Pancreas (tissue), 10 donors: ENCODE measurements around the gene NRIP2. TPM values are rescaled to one million over a fixed set of nuclear protein-coding genes. Genes with fewer than 3 reads are reported as not detected.

Experiments
- ATAC-seq, 4 donors: fragments of 200-7000 bp; cut with Tn5 transposase; one replicate each; pipeline versions ENCODE4 v1.8.0 to v1.9.1; 2020; ENCODE audit warnings: mild to moderate bottlenecking in 4 of 4, moderate library complexity in 4 of 4
- DNase-seq, 6 donors: peaks; one replicate each; pipeline ENCODE4 v3.0.0-alpha.2; 2020
- FAIRE-seq: peaks from 2 replicates; lab custom pipeline; 2012; peaks lifted over from hg19 to GRCh38; lab: Jason Lieb, UNC
- H3K27ac ChIP-seq, 4 donors: fragments of 200-600 bp; sonication (generic); 1 replicate in 3 of 4; 2 replicates in 1 of 4; pipeline versions ENCODE4 v1.5.0 to v1.8.0; 2020
- H3K27me3 ChIP-seq, 4 donors: fragments of 200-600 bp; one replicate each; pipeline ENCODE4 v1.8.0; 2021
- H3K36me3 ChIP-seq, 3 donors: fragments of 200-600 bp; sonication (generic) in 1 of 3; one replicate each; pipeline versions ENCODE4 v1.5.0 to v1.8.0; 2020 to 2021
- H3K4me1 ChIP-seq, 3 donors: fragments of 200-600 bp; one replicate each; pipeline ENCODE4 v1.8.0; 2021
- H3K4me3 ChIP-seq, 4 donors: fragments of 200-600 bp; sonication (generic) in 2 of 4; one replicate each; pipeline versions ENCODE4 v1.5.0 to v1.8.0; 2020 to 2021
- H3K9me3 ChIP-seq, 4 donors: fragments of 200-600 bp; one replicate each; pipeline ENCODE4 v1.8.0; 2021
- CTCF ChIP-seq, 4 donors: fragments of 200-600 bp; sonication (generic) in 3 of 4; IDR thresholded peaks; one replicate each; pipeline versions ENCODE4 v1.5.0 to v1.8.0; 2021; ENCODE audit warnings: antibody characterized with exemption in 4 of 4
- WGBS, 2 donors: extraction: QIAGEN DNeasy Blood & Tissue Kit; methylation state at CpG; one replicate each; pipeline ENCODE4 v1.1.7; 2013; 5-methylcytosine and 5-hydroxymethylcytosine counted together
- intact Hi-C, 3 donors: fragments of 100-400 bp; cut with DNase I; formaldehyde crosslinking; loops; one replicate each; pipeline versions ENCODE4 v1.11.1 to v1.14.2; 2022
- polyA plus RNA-seq, 2 donors: library from polyadenylated mRNA; stranded (reverse); fragments of 200-250 nt; gene quantifications; one replicate each; pipeline ENCODE4 v1.2.3, GENCODE V29; 2013
- total RNA-seq, 6 donors: library from RNA; stranded (reverse); fragmentation: NEBNext Ultra II Directional in 4 of 6; extraction: Animal tissue kit (Norgen Biotek cat#: 25700) in 4 of 6; gene quantifications; one replicate each; pipeline versions ENCODE4 v1.2.1 to v1.2.4, GENCODE V29; 2021 to 2023
- donor health status: healthy with polysubstance abuse.
- donor health status: DM: no; HTN: no; CAD: no; lungs with moderate emphysema.
- donor health status: DM: no; HTN: no; CAD: no.
- donor health status: control.
- donor health status: control.
- donor health status: Bipolar disorder and iron deficiency.
- donor health status: DM: yes; HTN: yes; CAD: no.
- donor health status: DM: no; HTN: no; CAD: no.
- donor health status: DM: no; HTN: no; CAD: no.
- donor health status: DM: yes; HTN: yes; CAD: no.

NRIP2 gene
- total and polyA plus RNA-seq, 8 donors: 0.13 to 1.2 (median 0.56) TPM

DNA sequence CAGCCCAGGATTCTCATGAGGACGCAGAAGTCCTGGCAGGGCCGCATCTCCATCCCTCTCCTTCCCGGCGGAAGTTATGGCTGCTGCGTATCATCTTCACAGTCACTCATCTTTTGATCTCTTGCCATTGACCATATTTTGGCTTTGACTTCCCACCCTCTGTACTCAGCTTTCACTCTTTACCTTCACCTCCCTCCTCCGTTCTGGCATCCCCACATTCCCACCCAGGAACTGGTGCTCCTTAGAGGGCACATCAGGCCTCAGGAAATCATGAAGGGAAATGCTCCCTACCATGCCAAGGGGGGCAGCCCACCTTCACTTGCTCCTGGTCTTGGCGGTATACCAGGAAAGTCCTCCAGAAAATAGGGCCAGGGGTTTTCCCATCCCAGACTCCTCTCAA, 20.7 kb upstream of the NRIP2 start:
- no peak for TF ChIP-seq CTCF (IDR thresholded peaks at IDR 0.05)
- Histone ChIP-seq H3K27me3 (no peaks in the 10 kb centered on the region), H3K36me3 (no peaks in the 10 kb centered on the region), H3K4me3 (no peak overlapping the region), H3K9me3 (no peaks in the 10 kb centered on the region), H3K27ac (peak overlapping the region in 1 of 4 donors; percentile 5), H3K4me1 (peaks cover 4 to 7% (median 5%) of the 10 kb centered on the region in 3 donors)
- DNase-seq (peak in 1 of 6 donors; percentile 25), ATAC-seq (no peak), FAIRE-seq (no peak)
- WGBS, 2 donors: 89 to 94% methylated on average over 7 of the region's 7 CpGs
- intact Hi-C loops: loop anchor here in 1 of 3 donors (10.0 kb wide), 2 partner anchors 89 to 179 kb away; no protein-coding TSS in a partner anchor

DNA sequence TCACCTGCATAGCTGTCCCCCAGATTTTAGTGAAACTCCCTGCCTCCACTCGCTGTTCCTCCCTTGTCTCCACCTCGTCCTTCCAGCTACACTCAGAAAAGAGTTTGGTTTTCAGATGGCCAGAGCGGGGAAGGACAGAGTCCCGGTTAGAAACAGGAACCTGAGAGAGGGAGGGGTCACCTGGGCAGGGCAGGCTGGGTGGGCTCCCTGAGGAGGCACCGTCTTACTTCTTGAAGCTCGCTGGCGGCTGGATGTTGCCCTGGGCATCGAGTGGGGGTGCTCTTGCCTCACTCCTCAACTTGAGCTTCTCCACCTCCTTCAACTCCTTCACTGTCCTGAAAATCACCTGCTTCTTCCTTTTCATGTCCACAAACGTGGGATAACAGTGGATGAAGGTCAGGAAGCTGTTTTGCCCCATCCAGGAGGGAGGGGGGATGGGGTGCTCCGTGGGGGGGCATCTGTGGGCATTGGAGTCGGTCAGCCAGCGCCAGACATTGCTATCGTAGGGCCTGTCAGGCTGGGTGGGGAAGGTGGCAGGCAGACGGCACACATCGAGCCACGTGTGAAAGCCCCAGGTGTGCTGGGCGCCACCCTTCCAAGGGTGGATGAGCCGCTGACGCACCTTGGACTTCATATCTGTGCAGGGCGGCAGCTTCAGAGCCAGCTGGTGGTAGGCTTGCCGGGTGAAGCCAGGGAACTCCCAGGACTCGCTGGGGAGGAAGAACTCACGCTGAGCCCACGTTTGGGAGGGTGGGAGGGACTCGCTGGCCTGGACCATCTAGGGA, 20.0 kb upstream of the NRIP2 start:
- ATAC-seq: peak; percentile 87 to 89 (median 88)
- H3K27me3 ChIP-seq: no peaks in the 10 kb centered on the region
- intact Hi-C loops: loop anchor here in 1 of 3 donors (10.0 kb wide), 2 partner anchors 90 to 180 kb away; no protein-coding TSS in a partner anchor
- no peaks in the 10 kb centered on the region for H3K9me3 ChIP-seq
- 55 to 56% methylated on average over 25 of the region's 25 CpGs for WGBS, 2 donors
- H3K36me3 ChIP-seq: no peaks in the 10 kb centered on the region
- no peak for TF ChIP-seq CTCF (IDR thresholded peaks at IDR 0.05)
- H3K4me1 ChIP-seq: peaks cover 4 to 7% (median 5%) of the 10 kb centered on the region in 3 donors
- peak; percentile 61 to 92 (median 80) for DNase-seq
- peak overlapping the region in 1 of 4 donors; percentile 22 for H3K27ac ChIP-seq
- no peak overlapping the region for H3K4me3 ChIP-seq
- no peak for FAIRE-seq

DNA sequence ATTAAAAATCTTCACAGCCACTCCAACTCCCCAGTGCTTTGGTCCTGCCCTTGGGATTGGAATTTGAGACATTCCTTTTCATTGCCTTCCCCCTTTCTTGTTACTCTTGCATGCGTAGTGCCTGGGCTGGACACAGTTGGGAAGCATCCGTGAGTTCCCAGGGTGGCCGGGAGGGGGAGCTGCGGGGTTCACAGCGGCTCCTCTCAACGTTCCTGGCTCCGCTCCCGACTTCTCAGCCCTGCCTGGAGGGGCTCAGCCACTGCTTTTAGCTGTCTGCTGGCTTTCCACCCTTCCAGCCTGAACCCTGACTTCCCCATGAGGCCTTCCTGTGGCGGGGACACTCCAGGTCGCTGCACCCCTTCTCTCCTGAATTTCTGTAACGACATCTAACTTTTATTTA, 18.8 kb upstream of the NRIP2 start:
- peaks cover 4 to 7% (median 5%) of the 10 kb centered on the region in 3 donors for H3K4me1 ChIP-seq
- TF ChIP-seq CTCF (IDR thresholded peaks at IDR 0.05): peak; percentile 69 to 85 (median 82)
- WGBS, 2 donors: 18 to 21% methylated on average over 11 of the region's 11 CpGs
- H3K27me3 ChIP-seq: no peaks in the 10 kb centered on the region
- no peaks in the 10 kb centered on the region for H3K36me3 ChIP-seq
- no peaks in the 10 kb centered on the region for H3K9me3 ChIP-seq
- FAIRE-seq: no peak
- peak; percentile 72 to 91 (median 86) for ATAC-seq
- DNase-seq: peak; percentile 69 to 92 (median 86)
- no peak overlapping the region for H3K27ac ChIP-seq
- no peak overlapping the region for H3K4me3 ChIP-seq
- intact Hi-C loops: loop anchor here in 1 of 3 donors (10.0 kb wide), 2 partner anchors 91 to 181 kb away; no protein-coding TSS in a partner anchor

- TF ChIP-seq CTCF (IDR thresholded peaks at IDR 0.05): no peak
- ATAC-seq (no peak), DNase-seq (no peak), FAIRE-seq (no peak)
- peaks cover 4 to 7% (median 5%) of the 10 kb centered on the region in 3 donors for H3K4me1 ChIP-seq
- intact Hi-C loops: loop anchor here in 1 of 3 donors (10.0 kb wide), 2 partner anchors 93 to 183 kb away; no protein-coding TSS in a partner anchor
- H3K36me3 ChIP-seq: no peaks in the 10 kb centered on the region
- whole genome bisulfite sequencing, 2 donors: 92 to 97% methylated on average over 3 of the region's 3 CpGs
- no peaks in the 10 kb centered on the region for H3K27me3 ChIP-seq
- H3K4me3 ChIP-seq: no peak overlapping the region
- no peaks in the 10 kb centered on the region for H3K9me3 ChIP-seq
- H3K27ac ChIP-seq: no peak overlapping the region
Measured at GRCh38 chr12:2851931-2852330, 17.1 kb upstream of the NRIP2 start.
